HEK293 (cell line): ENCODE data around the gene PSTK.

Experiments
- CTCF ChIA-PET: fragments of 350-600 bp; formaldehyde crosslinking; extraction: SDS; loops from one replicate; lab custom pipeline; 2021; ENCODE audit warnings: antibody characterized with exemption; lab: Yijun Ruan, JAX
- POLR2A ChIA-PET: fragments of 300-600 bp; formaldehyde crosslinking; extraction: SDS; loops from one replicate; lab custom pipeline; 2020; ENCODE audit warnings: antibody characterized with exemption, inconsistent platforms; lab: Yijun Ruan, JAX
- H3K27ac ChIP-seq: fragments of 200-500 bp; sonication (Bioruptor generic); 2 replicates; pipeline ENCODE4 v1.5.1; 2014; ENCODE audit warnings: low read depth, low read length, control low read depth, inconsistent platforms; ENCODE audit errors: extremely low read depth
- H3K36me3 ChIP-seq, 2 experiments: fragments of 200-500 bp in 1 of 2; sonication (Bioruptor generic) in 1 of 2; 1 replicate in 1 of 2; 2 replicates in 1 of 2; pipeline ENCODE4 v1.5.1; 2014 to 2017; ENCODE audit warnings: inconsistent platforms in 2 of 2, low read length in 2 of 2; ENCODE audit not compliant: control insufficient read depth in 2 of 2, insufficient read depth in 1 of 2
- H3K4me1 ChIP-seq: fragments of 200-500 bp; sonication (Bioruptor generic); 2 replicates; pipeline ENCODE4 v1.5.1; 2014; ENCODE audit warnings: mild to moderate bottlenecking, low read length, inconsistent platforms; ENCODE audit not compliant: control insufficient read depth, insufficient read depth
- H3K4me3 ChIP-seq: 2 replicates; pipeline ENCODE4 v1.5.1; 2011; ENCODE audit warnings: low read depth, mild to moderate bottlenecking, control low read depth, low read length, moderate library complexity
- H3K9me3 ChIP-seq: fragments of 200-500 bp; sonication (Bioruptor generic); 2 replicates; pipeline ENCODE4 v1.5.1; 2014; ENCODE audit warnings: low read depth, low read length, inconsistent platforms; ENCODE audit not compliant: control insufficient read depth, insufficient read depth
- GLIS1 ChIP-seq: fragments of 450-650 bp; formaldehyde crosslinking; IDR thresholded peaks from 2 replicates; pipeline ENCODE4 v1.5.1; 2016; ENCODE audit warnings: missing biosample characterization, missing genetic modification characterization
- HIC1 ChIP-seq: fragments of 450-650 bp; formaldehyde crosslinking; IDR thresholded peaks from 2 replicates; pipeline ENCODE4 v1.5.1; 2016; ENCODE audit warnings: missing biosample characterization, missing genetic modification characterization
- HOXC10 ChIP-seq: sonication (generic); formaldehyde crosslinking; IDR thresholded peaks from 2 replicates; pipeline ENCODE4 v1.8.1; 2023; ENCODE audit warnings: mild to moderate bottlenecking, missing genetic modification reagents
- RBAK ChIP-seq: fragments of 450-650 bp; formaldehyde crosslinking; IDR thresholded peaks from 2 replicates; pipeline ENCODE4 v1.5.1; 2016; ENCODE audit warnings: missing biosample characterization, missing genetic modification characterization
- SP2 ChIP-seq: fragments of 450-650 bp; formaldehyde crosslinking; IDR thresholded peaks from 2 replicates; pipeline ENCODE4 v1.5.1; 2016; ENCODE audit warnings: missing biosample characterization, missing genetic modification characterization
- YY1 ChIP-seq: fragments of 450-650 bp; formaldehyde crosslinking; IDR thresholded peaks from 2 replicates; pipeline ENCODE4 v1.5.1; 2018; ENCODE audit warnings: missing biosample characterization, missing genetic modification characterization
- YY2 ChIP-seq: fragments of 450-650 bp; formaldehyde crosslinking; IDR thresholded peaks from 2 replicates; pipeline ENCODE4 v1.5.1; 2016; ENCODE audit warnings: missing biosample characterization, missing genetic modification characterization
- ZBTB44 ChIP-seq: fragments of 450-650 bp; IDR thresholded peaks from 2 replicates; pipeline ENCODE4 v1.5.1; 2018; ENCODE audit warnings: missing biosample characterization, mild to moderate bottlenecking, missing genetic modification characterization
- ZBTB8A ChIP-seq: fragments of 450-650 bp; formaldehyde crosslinking; IDR thresholded peaks from 2 replicates; pipeline ENCODE4 v1.5.1; 2016; ENCODE audit warnings: missing biosample characterization, missing genetic modification characterization
- ZFP69B ChIP-seq: fragments of 450-650 bp; formaldehyde crosslinking; IDR thresholded peaks from 2 replicates; pipeline ENCODE4 v1.5.1; 2016; ENCODE audit warnings: missing biosample characterization, missing genetic modification characterization
- ZNF155 ChIP-seq: fragments of 450-650 bp; formaldehyde crosslinking; IDR thresholded peaks from 2 replicates; pipeline ENCODE4 v1.5.1; 2016; ENCODE audit warnings: missing biosample characterization, missing genetic modification characterization
- ZNF19 ChIP-seq: fragments of 450-650 bp; formaldehyde crosslinking; IDR thresholded peaks from 2 replicates; pipeline ENCODE4; 2016; ENCODE audit warnings: missing biosample characterization, missing genetic modification characterization, low read depth
- ZNF202 ChIP-seq: fragments of 450-650 bp; formaldehyde crosslinking; IDR thresholded peaks from 2 replicates; pipeline ENCODE4 v1.5.1; 2016; ENCODE audit warnings: missing biosample characterization, missing genetic modification characterization, borderline replicate concordance
- ZNF433 ChIP-seq: fragments of 450-650 bp; formaldehyde crosslinking; IDR thresholded peaks from 2 replicates; pipeline ENCODE4 v1.5.1; 2016; ENCODE audit warnings: missing biosample characterization, missing genetic modification characterization, low read depth
- ZNF473 ChIP-seq: fragments of 450-650 bp; formaldehyde crosslinking; IDR thresholded peaks from 2 replicates; pipeline ENCODE4 v1.5.1; 2017; ENCODE audit warnings: missing biosample characterization, missing genetic modification characterization
- ZNF510 ChIP-seq: fragments of 450-650 bp; formaldehyde crosslinking; IDR thresholded peaks from 2 replicates; pipeline ENCODE4 v1.5.1; 2018; ENCODE audit warnings: mild to moderate bottlenecking, missing genetic modification characterization, missing biosample characterization; ENCODE audit not compliant: insufficient replicate concordance
- ZNF521 ChIP-seq: fragments of 450-650 bp; formaldehyde crosslinking; IDR thresholded peaks from 2 replicates; pipeline ENCODE4 v1.5.1; 2017; ENCODE audit warnings: missing biosample characterization, mild to moderate bottlenecking, missing genetic modification characterization
- ZNF530 ChIP-seq: fragments of 450-650 bp; formaldehyde crosslinking; IDR thresholded peaks from 2 replicates; pipeline ENCODE4 v1.5.1; 2016; ENCODE audit warnings: low read depth, missing biosample characterization, missing genetic modification characterization
- ZNF561 ChIP-seq: fragments of 450-650 bp; IDR thresholded peaks from 2 replicates; pipeline ENCODE4 v1.5.1; 2018; ENCODE audit warnings: missing biosample characterization, missing genetic modification characterization, borderline replicate concordance
- ZNF571 ChIP-seq: fragments of 450-650 bp; formaldehyde crosslinking; IDR thresholded peaks from 2 replicates; pipeline ENCODE4 v1.5.0; 2017; ENCODE audit warnings: missing biosample characterization, missing genetic modification characterization
- ZNF624 ChIP-seq: fragments of 450-650 bp; formaldehyde crosslinking; IDR thresholded peaks from 2 replicates; pipeline ENCODE4 v1.5.1; 2017; ENCODE audit warnings: missing biosample characterization, missing genetic modification characterization
- ZNF626 ChIP-seq: fragments of 450-650 bp; sonication (Bioruptor Pico); formaldehyde crosslinking; IDR thresholded peaks from 2 replicates; pipeline ENCODE4 v1.5.1; 2018; ENCODE audit warnings: missing biosample characterization, missing genetic modification characterization, inconsistent platforms
- ZNF707 ChIP-seq: fragments of 450-650 bp; formaldehyde crosslinking; IDR thresholded peaks from 2 replicates; pipeline ENCODE4 v1.5.1; 2016; ENCODE audit warnings: missing biosample characterization, missing genetic modification characterization
- ZNF791 ChIP-seq: fragments of 450-650 bp; formaldehyde crosslinking; IDR thresholded peaks from 2 replicates; pipeline ENCODE4 v1.5.1; 2016; ENCODE audit warnings: missing biosample characterization, missing genetic modification characterization
- ZSCAN30 ChIP-seq: fragments of 450-650 bp; IDR thresholded peaks from 2 replicates; pipeline ENCODE4 v1.5.1; 2018; ENCODE audit warnings: missing biosample characterization, mild to moderate bottlenecking, missing genetic modification characterization, moderate library complexity
- TF ChIP-seq, protein P1 (sequence below): sonication (generic); formaldehyde crosslinking; IDR thresholded peaks from 2 replicates; pipeline ENCODE4 v1.8.1; 2022; ENCODE audit warnings: mild to moderate bottlenecking, moderate library complexity, missing genetic modification reagents
- TF ChIP-seq, protein P2 (sequence below): fragments of 450-650 bp; formaldehyde crosslinking; IDR thresholded peaks from 2 replicates; pipeline ENCODE4 v1.5.1; 2016; ENCODE audit warnings: missing biosample characterization, missing genetic modification characterization
- TF ChIP-seq, protein P3 (sequence below): fragments of 450-650 bp; formaldehyde crosslinking; IDR thresholded peaks from 2 replicates; pipeline ENCODE4; 2016; ENCODE audit warnings: missing biosample characterization, missing genetic modification characterization

Gene PSTK

DNA sequence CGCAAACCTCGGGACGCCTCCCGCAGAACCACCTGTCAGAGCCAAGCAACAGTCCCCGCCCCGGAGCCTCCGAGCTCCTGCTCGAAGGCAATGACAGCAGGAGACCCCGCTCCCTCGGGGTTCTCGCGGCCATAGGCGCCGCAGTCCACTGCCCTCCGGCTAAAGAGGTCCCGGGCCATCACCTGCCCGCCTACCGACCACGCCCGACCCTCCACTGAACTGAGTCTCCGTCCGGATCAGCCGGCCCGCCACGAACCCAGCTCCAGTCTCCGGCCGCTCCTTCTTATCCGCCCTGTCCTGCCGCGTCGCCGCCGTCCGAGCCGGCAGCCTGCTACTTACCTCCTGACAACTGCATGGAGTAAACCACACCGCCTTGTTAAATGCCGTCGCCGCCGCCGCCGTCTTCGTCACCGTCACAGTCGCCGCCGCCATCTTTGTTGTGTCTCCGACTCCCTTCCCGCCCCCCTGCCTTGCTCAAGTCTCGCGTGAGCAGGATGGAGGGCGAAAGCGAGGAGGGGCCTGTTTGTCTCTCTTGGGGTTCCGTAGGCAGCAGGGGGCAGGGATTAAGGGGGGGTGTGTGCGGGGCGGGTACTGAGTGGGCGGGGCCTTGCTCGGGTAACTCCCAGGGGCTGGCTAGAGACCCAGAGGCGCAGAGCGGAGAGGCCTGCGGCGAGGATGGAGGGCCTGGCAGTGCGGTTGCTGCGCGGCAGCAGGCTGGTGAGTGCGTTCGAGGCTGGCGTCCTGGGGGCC is 28.3 kb downstream of the PSTK start, which contains the start of the genes ACADSB and IKZF5 (continued):
- TF ChIP-seq ZFP69B: peak; percentile 49; the same call in 1 of the 2 replicates
- TF ChIP-seq ZNF571 (tag by site-specific recombination): no peak
- TF ChIP-seq, protein P1, sequence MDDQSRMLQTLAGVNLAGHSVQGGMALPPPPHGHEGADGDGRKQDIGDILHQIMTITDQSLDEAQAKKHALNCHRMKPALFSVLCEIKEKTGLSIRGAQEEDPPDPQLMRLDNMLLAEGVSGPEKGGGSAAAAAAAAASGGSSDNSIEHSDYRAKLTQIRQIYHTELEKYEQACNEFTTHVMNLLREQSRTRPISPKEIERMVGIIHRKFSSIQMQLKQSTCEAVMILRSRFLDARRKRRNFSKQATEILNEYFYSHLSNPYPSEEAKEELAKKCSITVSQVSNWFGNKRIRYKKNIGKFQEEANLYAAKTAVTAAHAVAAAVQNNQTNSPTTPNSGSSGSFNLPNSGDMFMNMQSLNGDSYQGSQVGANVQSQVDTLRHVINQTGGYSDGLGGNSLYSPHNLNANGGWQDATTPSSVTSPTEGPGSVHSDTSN (CRISPR knock-in tag): peak; percentile 56; the same call in 1 of the 2 replicates
- TF ChIP-seq ZNF626: no peak
- TF ChIP-seq RBAK (tag by site-specific recombination): no peak
- TF ChIP-seq, protein P2, sequence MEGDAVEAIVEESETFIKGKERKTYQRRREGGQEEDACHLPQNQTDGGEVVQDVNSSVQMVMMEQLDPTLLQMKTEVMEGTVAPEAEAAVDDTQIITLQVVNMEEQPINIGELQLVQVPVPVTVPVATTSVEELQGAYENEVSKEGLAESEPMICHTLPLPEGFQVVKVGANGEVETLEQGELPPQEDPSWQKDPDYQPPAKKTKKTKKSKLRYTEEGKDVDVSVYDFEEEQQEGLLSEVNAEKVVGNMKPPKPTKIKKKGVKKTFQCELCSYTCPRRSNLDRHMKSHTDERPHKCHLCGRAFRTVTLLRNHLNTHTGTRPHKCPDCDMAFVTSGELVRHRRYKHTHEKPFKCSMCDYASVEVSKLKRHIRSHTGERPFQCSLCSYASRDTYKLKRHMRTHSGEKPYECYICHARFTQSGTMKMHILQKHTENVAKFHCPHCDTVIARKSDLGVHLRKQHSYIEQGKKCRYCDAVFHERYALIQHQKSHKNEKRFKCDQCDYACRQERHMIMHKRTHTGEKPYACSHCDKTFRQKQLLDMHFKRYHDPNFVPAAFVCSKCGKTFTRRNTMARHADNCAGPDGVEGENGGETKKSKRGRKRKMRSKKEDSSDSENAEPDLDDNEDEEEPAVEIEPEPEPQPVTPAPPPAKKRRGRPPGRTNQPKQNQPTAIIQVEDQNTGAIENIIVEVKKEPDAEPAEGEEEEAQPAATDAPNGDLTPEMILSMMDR (tag by site-specific recombination): no peak
- TF ChIP-seq SP2: peak; percentile 90
- no peak for TF ChIP-seq ZNF791 (tag by site-specific recombination)
- TF ChIP-seq YY2 (tag by site-specific recombination): peak; percentile 95
- TF ChIP-seq ZNF202 (tag by site-specific recombination): no peak
- no peak for TF ChIP-seq ZNF510
- TF ChIP-seq, protein P3, sequence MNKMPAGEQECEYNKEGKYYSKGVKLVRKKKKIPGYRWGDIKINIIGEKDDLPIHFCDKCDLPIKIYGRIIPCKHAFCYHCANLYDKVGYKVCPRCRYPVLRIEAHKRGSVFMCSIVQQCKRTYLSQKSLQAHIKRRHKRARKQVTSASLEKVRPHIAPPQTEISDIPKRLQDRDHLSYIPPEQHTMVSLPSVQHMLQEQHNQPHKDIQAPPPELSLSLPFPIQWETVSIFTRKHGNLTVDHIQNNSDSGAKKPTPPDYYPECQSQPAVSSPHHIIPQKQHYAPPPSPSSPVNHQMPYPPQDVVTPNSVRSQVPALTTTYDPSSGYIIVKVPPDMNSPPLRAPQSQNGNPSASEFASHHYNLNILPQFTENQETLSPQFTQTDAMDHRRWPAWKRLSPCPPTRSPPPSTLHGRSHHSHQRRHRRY: no peak
- TF ChIP-seq ZNF521 (tag by site-specific recombination): no peak
- no peak for TF ChIP-seq ZNF433 (tag by site-specific recombination)
- TF ChIP-seq ZNF624 (tag by site-specific recombination): no peak

- H3K4me3 ChIP-seq: peak overlapping the region; percentile 100
- POLR2A ChIA-PET: interaction anchor here (0.6 to 2.0 kb wide), 5 partner anchors 11 to 1070 kb away, joined by 3 to 9 read pairs (median 3); partner anchors contain the start of genes BUB3 and PSTK
- no peaks in the 10 kb centered on the region for H3K9me3 ChIP-seq
- CTCF ChIA-PET: no interaction called here
- peaks cover 16% of the 10 kb centered on the region for H3K4me1 ChIP-seq
- peak overlapping the region; percentile 68; the same call in 1 of the 2 replicates for H3K27ac ChIP-seq
- peaks cover 0 to 5% of the 10 kb centered on the region in 2 experiments; a peak in 2 of 3 replicates for H3K36me3 ChIP-seq
- TF ChIP-seq ZNF707 (tag by site-specific recombination): no peak
- TF ChIP-seq HOXC10 (CRISPR knock-in tag): 0 out of 2 replicates have a peak, but pooled peaks have one; percentile 29
- TF ChIP-seq GLIS1: no peak
- TF ChIP-seq ZNF561: no peak; the same call in 1 of the 2 replicates
- TF ChIP-seq ZBTB8A (tag by site-specific recombination): 0 out of 2 replicates have a peak, but pooled peaks have one; percentile 27
- peak; percentile 54; the same call in 1 of the 2 replicates for TF ChIP-seq ZSCAN30 (tag by site-specific recombination)
- no peak for TF ChIP-seq ZBTB44
- TF ChIP-seq ZNF155 (tag by site-specific recombination): no peak
- TF ChIP-seq ZNF473 (tag by site-specific recombination): no peak
- TF ChIP-seq YY1: no peak
- TF ChIP-seq HIC1 (tag by site-specific recombination): 0 out of 2 replicates have a peak, but pooled peaks have one; percentile 18
- TF ChIP-seq ZNF530 (tag by site-specific recombination): no peak
- no peak for TF ChIP-seq ZNF19 (tag by site-specific recombination)
Observed at GRCh38 chr10:123009105-123009820, 29.1 kb downstream of the PSTK start.
